Loucy (cell line): ENCODE results near the gene RASGEF1B.

Experiments used
- H2AFZ ChIP-seq: fragments of 200-600 bp; sonication (generic); 2 replicates; pipeline ENCODE4 v1.6.0; 2016; ENCODE audit warnings: antibody characterized with exemption, mild to moderate bottlenecking, low read length, moderate library complexity
- H3F3A ChIP-seq: fragments of 200-600 bp; 2 replicates; pipeline ENCODE4 v1.6.0; 2016; ENCODE audit warnings: antibody characterized with exemption, low read depth, mild to moderate bottlenecking
- H3K27me3 ChIP-seq: fragments of 200-600 bp; sonication (generic); 2 replicates; pipeline ENCODE4 v1.6.1; 2014; ENCODE audit warnings: low read length, mild to moderate bottlenecking; ENCODE audit not compliant: insufficient read depth, poor library complexity, severe bottlenecking
- H3K36me3 ChIP-seq: fragments of 200-600 bp; sonication (generic); 2 replicates; pipeline ENCODE4 v1.6.1; 2016; ENCODE audit warnings: low read length; ENCODE audit not compliant: insufficient read depth
- H3K4me1 ChIP-seq: fragments of 200-600 bp; sonication (generic); 2 replicates; pipeline ENCODE4 v1.5.1; 2014; ENCODE audit warnings: low read length, mild to moderate bottlenecking; ENCODE audit not compliant: insufficient read depth, poor library complexity, severe bottlenecking
- H3K4me2 ChIP-seq: fragments of 200-600 bp; sonication (generic); 2 replicates; pipeline ENCODE4 v1.6.0; 2014; ENCODE audit warnings: antibody characterized with exemption, low read length, low read depth, mild to moderate bottlenecking; ENCODE audit not compliant: poor library complexity, severe bottlenecking
- H3K4me3 ChIP-seq: fragments of 200-600 bp; sonication (generic); 2 replicates; pipeline ENCODE4 v1.5.1; 2014; ENCODE audit warnings: low read length, mild to moderate bottlenecking, mixed read lengths; ENCODE audit not compliant: poor library complexity, severe bottlenecking
- H3K79me2 ChIP-seq: fragments of 200-600 bp; sonication (generic); 2 replicates; pipeline ENCODE4 v1.6.1; 2014; ENCODE audit warnings: low read length; ENCODE audit not compliant: insufficient read depth
- H3K9ac ChIP-seq: fragments of 200-600 bp; sonication (generic); 2 replicates; pipeline ENCODE4 v1.6.0; 2014; ENCODE audit warnings: mild to moderate bottlenecking, low read depth, low read length, moderate library complexity; ENCODE audit not compliant: poor library complexity, severe bottlenecking
- H3K9me2 ChIP-seq: fragments of 200-600 bp; sonication (generic); replicated peaks from 2 replicates; pipeline ENCODE4 v1.6.1; 2016; ENCODE audit warnings: low read depth, low read length, mixed read lengths
- H3K9me3 ChIP-seq: fragments of 200-600 bp; sonication (generic); 2 replicates; pipeline ENCODE4 v1.6.1; 2014; ENCODE audit warnings: mild to moderate bottlenecking, antibody characterized with exemption, low read length, low read depth; ENCODE audit not compliant: insufficient read depth
- H4K20me1 ChIP-seq: fragments of 200-600 bp; sonication (generic); 2 replicates; pipeline ENCODE4 v1.6.0; 2014; ENCODE audit warnings: antibody characterized with exemption, low read length, mild to moderate bottlenecking; ENCODE audit not compliant: insufficient read depth, poor library complexity, severe bottlenecking
- CTCF ChIP-seq: fragments of 200-600 bp; sonication (generic); conservative IDR thresholded peaks from 2 replicates; pipeline ENCODE4 v1.5.1; 2014; ENCODE audit warnings: mild to moderate bottlenecking, antibody characterized with exemption, low read length
- EZH2phosphoT487 ChIP-seq: fragments of 200-600 bp; IDR thresholded peaks from 2 replicates; pipeline ENCODE4 v1.6.1; 2018; ENCODE audit warnings: antibody characterized with exemption, mild to moderate bottlenecking, moderate library complexity, borderline replicate concordance

Gene RASGEF1B

GRCh38 chr4:81472281-81473182 is 825 bp upstream of the RASGEF1B start:
- TF ChIP-seq EZH2phosphoT487 (no peak), CTCF (peak; percentile 80)
- no peaks in the 10 kb centered on the region for H3K9me3 ChIP-seq
- H3K27me3 ChIP-seq: no peaks in the 10 kb centered on the region
- no peaks in the 10 kb centered on the region for H3K9me2 ChIP-seq
- H2AFZ ChIP-seq: peak overlapping the region; percentile 85
- H3K9ac ChIP-seq: peak overlapping the region; percentile 62
- peak overlapping the region; percentile 76 for H3K4me3 ChIP-seq
- peaks cover 27% of the 10 kb centered on the region for H3K4me1 ChIP-seq
- H3K79me2 ChIP-seq: 0 out of 2 replicates have a peak, but pooled peaks cover 4% of the 10 kb centered on the region
- no peaks in the 10 kb centered on the region for H4K20me1 ChIP-seq
- peaks cover 2% of the 10 kb centered on the region; the same call in 1 of the 2 replicates for H3F3A ChIP-seq
- H3K4me2 ChIP-seq: peak overlapping the region; percentile 95
- no peaks in the 10 kb centered on the region for H3K36me3 ChIP-seq

- H3K79me2 ChIP-seq: 0 out of 2 replicates have a peak, but pooled peaks cover 4% of the 10 kb centered on the region
- no peak for TF ChIP-seq EZH2phosphoT487
- no peaks in the 10 kb centered on the region for H3K27me3 ChIP-seq
- peaks cover 2% of the 10 kb centered on the region; the same call in 1 of the 2 replicates for H3F3A ChIP-seq
- no peaks in the 10 kb centered on the region for H3K9me2 ChIP-seq
- H3K4me3 ChIP-seq: peak overlapping the region; percentile 76
- no peaks in the 10 kb centered on the region for H3K36me3 ChIP-seq
- H3K9me3 ChIP-seq: no peaks in the 10 kb centered on the region
- H3K9ac ChIP-seq: peak overlapping the region; percentile 66
- peak overlapping the region; percentile 65 for H2AFZ ChIP-seq
- H3K4me2 ChIP-seq: peak overlapping the region; percentile 95
- H3K4me1 ChIP-seq: peaks cover 31% of the 10 kb centered on the region
- no peaks in the 10 kb centered on the region for H4K20me1 ChIP-seq
These were observed 464 bp downstream of the RASGEF1B start for GRCh38 chr4:81471298-81471587.

GRCh38 chr4:81470456-81471297 is 1.0 kb downstream of the RASGEF1B start:
- peak overlapping the region; percentile 76 for H3K4me3 ChIP-seq
- no peak for TF ChIP-seq CTCF
- no peak for TF ChIP-seq EZH2phosphoT487
- H3K36me3 ChIP-seq: no peaks in the 10 kb centered on the region
- no peaks in the 10 kb centered on the region for H3K9me2 ChIP-seq
- peak overlapping the region; percentile 95 for H3K4me2 ChIP-seq
- peak overlapping the region; percentile 66 for H3K9ac ChIP-seq
- H3F3A ChIP-seq: peaks cover 2% of the 10 kb centered on the region; the same call in 1 of the 2 replicates
- no peaks in the 10 kb centered on the region for H3K9me3 ChIP-seq
- 0 out of 2 replicates have a peak, but pooled peaks cover 4% of the 10 kb centered on the region for H3K79me2 ChIP-seq
- no peaks in the 10 kb centered on the region for H4K20me1 ChIP-seq
- peak overlapping the region; percentile 65 for H2AFZ ChIP-seq
- H3K27me3 ChIP-seq: no peaks in the 10 kb centered on the region
- peaks cover 31% of the 10 kb centered on the region for H3K4me1 ChIP-seq
